Measurements from ENCODE around the gene NASP. TPM values are rescaled to one million over a fixed set of nuclear protein-coding genes. Genes with fewer than 3 reads are reported as not detected.
"Not testable (repeated sequence)": the region's sequence is repeated elsewhere in the genome, so short reads cannot be mapped to it uniquely, and the experiment has no call there.

The NASP gene
- total RNA-seq, 1 donor from 2014 or later = 258 TPM

DNA sequence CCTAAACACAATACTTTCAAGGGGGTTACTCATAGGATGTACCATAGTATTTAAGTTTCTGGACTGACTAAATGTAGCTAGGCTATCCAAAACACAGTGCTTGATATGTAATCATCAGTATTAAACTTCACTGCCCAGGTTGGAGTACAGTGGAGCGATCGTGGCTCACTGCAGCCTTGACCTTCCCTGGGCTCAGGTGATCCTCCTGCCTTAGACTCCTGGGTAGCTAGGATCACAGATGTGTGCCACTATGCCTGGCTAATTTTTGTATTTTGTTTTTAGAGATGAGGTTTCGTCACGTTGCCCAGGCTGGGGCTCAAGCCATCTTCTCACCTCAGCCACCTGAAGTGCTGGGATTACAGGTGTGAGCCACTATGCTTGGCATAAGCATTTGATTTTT lies 10.6 kb downstream of the NASP start:
- no peak overlapping the region for H3K4me3 Mint-ChIP-seq (ENCODE audit: low read depth)
- TF ChIP-seq, protein P1, sequence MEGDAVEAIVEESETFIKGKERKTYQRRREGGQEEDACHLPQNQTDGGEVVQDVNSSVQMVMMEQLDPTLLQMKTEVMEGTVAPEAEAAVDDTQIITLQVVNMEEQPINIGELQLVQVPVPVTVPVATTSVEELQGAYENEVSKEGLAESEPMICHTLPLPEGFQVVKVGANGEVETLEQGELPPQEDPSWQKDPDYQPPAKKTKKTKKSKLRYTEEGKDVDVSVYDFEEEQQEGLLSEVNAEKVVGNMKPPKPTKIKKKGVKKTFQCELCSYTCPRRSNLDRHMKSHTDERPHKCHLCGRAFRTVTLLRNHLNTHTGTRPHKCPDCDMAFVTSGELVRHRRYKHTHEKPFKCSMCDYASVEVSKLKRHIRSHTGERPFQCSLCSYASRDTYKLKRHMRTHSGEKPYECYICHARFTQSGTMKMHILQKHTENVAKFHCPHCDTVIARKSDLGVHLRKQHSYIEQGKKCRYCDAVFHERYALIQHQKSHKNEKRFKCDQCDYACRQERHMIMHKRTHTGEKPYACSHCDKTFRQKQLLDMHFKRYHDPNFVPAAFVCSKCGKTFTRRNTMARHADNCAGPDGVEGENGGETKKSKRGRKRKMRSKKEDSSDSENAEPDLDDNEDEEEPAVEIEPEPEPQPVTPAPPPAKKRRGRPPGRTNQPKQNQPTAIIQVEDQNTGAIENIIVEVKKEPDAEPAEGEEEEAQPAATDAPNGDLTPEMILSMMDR (IDR thresholded peaks at IDR 0.05; ENCODE audit: unreplicated experiment) = no peak
- peaks cover 18% of the 10 kb centered on the region for H3K36me3 Mint-ChIP-seq (ENCODE audit: insufficient read depth)
- H3K4me1 Mint-ChIP-seq (ENCODE audit: low read depth) = peaks cover 2% of the 10 kb centered on the region
- DNase-seq (ENCODE audit: low spot score, unreplicated experiment) = no peak
- no peak overlapping the region for H3K27ac Mint-ChIP-seq
- H3K9me3 Mint-ChIP-seq (ENCODE audit: low read depth) = no peaks in the 10 kb centered on the region
- no peaks in the 10 kb centered on the region for H3K27me3 Mint-ChIP-seq

DNA sequence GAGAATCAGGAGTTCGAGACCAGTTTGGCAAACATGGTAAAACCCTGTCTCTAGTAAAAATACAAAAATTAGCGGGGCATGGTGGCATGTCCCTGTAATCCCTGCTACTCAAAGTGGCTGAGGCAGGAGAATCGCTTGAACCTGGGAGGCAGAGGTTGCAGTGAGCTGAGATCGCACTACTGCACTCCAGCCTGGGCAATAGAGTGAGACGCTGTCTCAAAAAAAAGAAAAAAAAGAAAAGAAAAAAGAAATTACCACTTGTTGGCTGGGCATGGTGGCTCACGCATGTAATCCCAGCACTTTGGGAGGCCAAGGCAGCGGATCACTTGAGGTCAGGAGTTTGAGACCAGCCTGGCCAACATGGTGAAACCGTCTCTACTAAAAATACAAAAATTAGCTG lies 12.9 kb downstream of the NASP start:
- not testable (repeated sequence) for H3K4me1 Mint-ChIP-seq (ENCODE audit: low read depth); H3K9me3 Mint-ChIP-seq (ENCODE audit: low read depth); DNase-seq (ENCODE audit: low spot score, unreplicated experiment); H3K27ac Mint-ChIP-seq; H3K27me3 Mint-ChIP-seq; H3K4me3 Mint-ChIP-seq (ENCODE audit: low read depth)
- H3K36me3 Mint-ChIP-seq (ENCODE audit: insufficient read depth) = peaks cover 19% of the 10 kb centered on the region

DNA sequence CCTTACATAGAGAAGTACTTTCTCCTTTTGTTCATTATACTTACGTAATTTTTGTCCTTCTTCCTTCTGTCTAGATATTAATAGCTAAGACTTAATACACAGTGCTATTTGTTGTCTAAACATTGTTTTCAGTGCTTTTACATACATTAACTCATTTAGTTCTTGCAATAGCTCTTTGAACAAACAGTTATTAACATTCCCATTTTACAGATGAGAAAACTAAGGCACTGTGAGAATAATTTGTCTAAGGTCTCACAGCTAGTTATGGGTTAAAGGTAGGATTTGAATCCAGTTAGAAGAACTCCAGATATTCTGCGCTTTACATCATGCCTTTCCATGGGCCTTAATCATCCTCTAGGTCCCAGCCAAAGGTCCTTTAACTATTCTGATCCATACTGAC lies 20.4 kb downstream of the NASP start:
- DNase-seq (ENCODE audit: low spot score, unreplicated experiment) = no peak
- Mint-ChIP-seq H3K36me3 (ENCODE audit: insufficient read depth) (peaks cover 18% of the 10 kb centered on the region), H3K4me3 (ENCODE audit: low read depth) (no peak overlapping the region), H3K4me1 (ENCODE audit: low read depth) (no peaks in the 10 kb centered on the region), H3K9me3 (ENCODE audit: low read depth) (no peaks in the 10 kb centered on the region), H3K27ac (no peak overlapping the region), H3K27me3 (no peaks in the 10 kb centered on the region)
- TF ChIP-seq, protein P1 (IDR thresholded peaks at IDR 0.05; ENCODE audit: unreplicated experiment) = no peak

DNA sequence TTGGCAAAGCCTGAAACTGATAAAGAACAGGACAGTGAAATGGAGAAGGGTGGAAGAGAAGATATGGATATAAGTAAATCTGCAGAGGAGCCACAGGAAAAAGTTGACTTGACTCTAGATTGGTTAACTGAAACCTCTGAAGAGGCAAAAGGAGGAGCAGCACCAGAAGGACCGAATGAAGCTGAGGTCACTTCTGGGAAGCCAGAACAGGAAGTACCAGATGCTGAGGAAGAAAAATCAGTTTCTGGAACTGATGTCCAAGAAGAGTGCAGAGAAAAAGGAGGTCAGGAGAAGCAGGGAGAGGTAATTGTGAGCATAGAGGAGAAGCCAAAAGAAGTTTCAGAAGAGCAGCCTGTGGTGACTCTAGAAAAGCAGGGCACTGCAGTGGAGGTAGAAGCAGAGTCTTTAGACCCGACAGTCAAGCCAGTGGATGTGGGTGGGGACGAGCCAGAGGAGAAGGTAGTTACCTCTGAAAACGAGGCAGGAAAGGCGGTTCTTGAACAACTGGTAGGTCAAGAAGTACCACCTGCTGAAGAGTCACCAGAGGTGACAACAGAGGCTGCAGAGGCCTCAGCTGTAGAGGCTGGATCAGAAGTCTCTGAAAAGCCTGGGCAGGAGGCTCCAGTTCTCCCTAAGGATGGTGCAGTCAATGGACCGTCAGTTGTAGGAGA lies 23.7 kb downstream of the NASP start:
- Mint-ChIP-seq H3K27me3 (no peaks in the 10 kb centered on the region), H3K27ac (no peak overlapping the region), H3K4me1 (ENCODE audit: low read depth) (peaks cover 6% of the 10 kb centered on the region), H3K9me3 (ENCODE audit: low read depth) (no peaks in the 10 kb centered on the region), H3K4me3 (ENCODE audit: low read depth) (no peak overlapping the region), H3K36me3 (ENCODE audit: insufficient read depth) (peaks cover 27% of the 10 kb centered on the region)
- no peak for DNase-seq (ENCODE audit: low spot score, unreplicated experiment)
- TF ChIP-seq, protein P1 (IDR thresholded peaks at IDR 0.05; ENCODE audit: unreplicated experiment) = no peak

DNA sequence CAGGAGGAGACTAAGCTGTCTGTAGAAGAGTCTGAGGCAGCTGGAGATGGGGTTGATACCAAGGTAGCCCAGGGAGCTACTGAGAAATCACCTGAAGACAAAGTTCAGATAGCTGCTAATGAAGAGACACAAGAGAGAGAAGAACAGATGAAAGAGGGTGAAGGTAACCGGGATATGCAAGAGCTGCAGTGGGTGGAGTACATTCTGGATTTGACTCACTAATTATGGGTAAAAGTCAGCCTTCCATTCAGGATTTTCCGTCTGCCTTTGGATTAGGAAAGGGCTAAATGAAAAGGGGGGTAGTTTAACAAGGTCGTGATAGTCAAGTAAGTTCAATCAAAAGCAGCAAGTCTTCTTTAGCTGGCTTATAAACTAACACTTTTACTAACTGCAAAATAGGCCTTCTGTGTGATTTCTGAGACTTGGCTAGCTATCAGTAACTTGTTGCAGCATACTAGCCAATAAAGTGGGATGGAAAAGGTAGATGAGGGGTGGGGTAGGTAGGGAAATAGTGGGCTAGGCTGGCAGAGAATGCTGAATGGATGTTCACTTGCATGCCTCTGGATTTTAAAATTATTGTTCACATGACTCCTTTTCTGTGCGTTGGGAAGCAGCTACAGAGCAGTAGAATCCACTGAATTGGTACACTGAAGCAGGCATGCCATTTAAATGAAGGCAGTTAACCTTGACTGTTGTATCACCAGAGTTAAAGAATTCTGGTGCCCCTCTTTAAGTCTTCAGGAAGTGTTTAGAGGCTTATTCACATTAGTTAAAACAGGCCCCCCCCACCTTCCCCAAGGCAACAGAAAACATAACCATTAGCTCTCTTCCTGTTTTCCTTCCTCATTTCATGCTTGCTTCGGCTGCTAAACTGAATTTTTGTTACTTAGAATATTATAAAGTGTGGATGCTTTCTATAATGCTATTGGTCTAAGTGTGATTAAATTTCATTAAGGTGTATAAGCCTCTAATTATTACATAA lies 24.6 kb downstream of the NASP start:
- H3K27me3 Mint-ChIP-seq = no peaks in the 10 kb centered on the region
- TF ChIP-seq, protein P1 (IDR thresholded peaks at IDR 0.05; ENCODE audit: unreplicated experiment) = no peak

More for the DNA sequence above, 24.6 kb downstream of the NASP start:
- no peaks in the 10 kb centered on the region for H3K9me3 Mint-ChIP-seq (ENCODE audit: low read depth)
- H3K4me3 Mint-ChIP-seq (ENCODE audit: low read depth) = no peak overlapping the region
- peaks cover 26% of the 10 kb centered on the region for H3K36me3 Mint-ChIP-seq (ENCODE audit: insufficient read depth)
- H3K27ac Mint-ChIP-seq = peak overlapping the region; percentile 15
- no peak for DNase-seq (ENCODE audit: low spot score, unreplicated experiment)
- peaks cover 6% of the 10 kb centered on the region for H3K4me1 Mint-ChIP-seq (ENCODE audit: low read depth)
